ENCODE measurements around the gene C1QL4. TPM values are rescaled to one million over a fixed set of nuclear protein-coding genes. Genes with fewer than 3 reads are reported as not detected.
"Not testable (repeated sequence)": the region's sequence is repeated elsewhere in the genome, so short reads cannot be mapped to it uniquely, and the experiment has no call there.

C1QL4 gene
- total RNA-seq, 1 donor from 2014 or later, result not detected

- TF ChIP-seq CTCF (IDR thresholded peaks at IDR 0.05), result no peak
- ATAC-seq (ENCODE audit: low read depth) (no peak), DNase-seq (no peak)
- intact Hi-C loops (cut with micrococcal nuclease), result no loop called here
- Mint-ChIP-seq H3K4me3 (no peak overlapping the region), H3K27ac (no peak overlapping the region), H3K9me3 (no peaks in the 10 kb centered on the region), H3K36me3 (ENCODE audit: low read depth) (no peaks in the 10 kb centered on the region), H3K27me3 (no peaks in the 10 kb centered on the region), H3K4me1 (peaks cover 18% of the 10 kb centered on the region)
- ChIA-PET CTCF (interaction anchor here (1.1 kb wide), 1 partner anchor 16 kb away, joined by 3 read pairs; no protein-coding TSS in a partner anchor), POLR2A (no interaction called here)
Measured at GRCh38 chr12:49325606-49326005, 11.4 kb downstream of the C1QL4 start.

GRCh38 chr12:49323524-49324097, 13.4 kb downstream of the C1QL4 start:
- no peak for ATAC-seq (ENCODE audit: low read depth)
- ChIA-PET CTCF (interaction anchor here (2.0 to 3.3 kb wide), 3 partner anchors 8 to 24 kb away, joined by 8 to 12 read pairs (median 9); partner anchors contain the start of gene DNAJC22), POLR2A (interaction anchor here (0.6 to 2.0 kb wide), 8 partner anchors 11 to 787 kb away, joined by 3 to 14 read pairs (median 6); partner anchors contain the start of genes PRPH, SPATS2, TMBIM6 and TUBA1C)
- peak overlapping the region; percentile 73 for H3K27ac Mint-ChIP-seq
- no peaks in the 10 kb centered on the region for H3K9me3 Mint-ChIP-seq
- no peak for DNase-seq
- H3K4me3 Mint-ChIP-seq, result peak overlapping the region; percentile 94
- H3K27me3 Mint-ChIP-seq, result no peaks in the 10 kb centered on the region
- TF ChIP-seq CTCF (IDR thresholded peaks at IDR 0.05), result no peak
- H3K4me1 Mint-ChIP-seq, result peaks cover 18% of the 10 kb centered on the region
- intact Hi-C loops (cut with micrococcal nuclease), result loop anchor here (1.0 kb wide), 4 partner anchors 14 to 299 kb away; partner anchors contain the start of genes C1QL4, SPATS2 and TUBA1C
- no peaks in the 10 kb centered on the region for H3K36me3 Mint-ChIP-seq (ENCODE audit: low read depth)

DNA sequence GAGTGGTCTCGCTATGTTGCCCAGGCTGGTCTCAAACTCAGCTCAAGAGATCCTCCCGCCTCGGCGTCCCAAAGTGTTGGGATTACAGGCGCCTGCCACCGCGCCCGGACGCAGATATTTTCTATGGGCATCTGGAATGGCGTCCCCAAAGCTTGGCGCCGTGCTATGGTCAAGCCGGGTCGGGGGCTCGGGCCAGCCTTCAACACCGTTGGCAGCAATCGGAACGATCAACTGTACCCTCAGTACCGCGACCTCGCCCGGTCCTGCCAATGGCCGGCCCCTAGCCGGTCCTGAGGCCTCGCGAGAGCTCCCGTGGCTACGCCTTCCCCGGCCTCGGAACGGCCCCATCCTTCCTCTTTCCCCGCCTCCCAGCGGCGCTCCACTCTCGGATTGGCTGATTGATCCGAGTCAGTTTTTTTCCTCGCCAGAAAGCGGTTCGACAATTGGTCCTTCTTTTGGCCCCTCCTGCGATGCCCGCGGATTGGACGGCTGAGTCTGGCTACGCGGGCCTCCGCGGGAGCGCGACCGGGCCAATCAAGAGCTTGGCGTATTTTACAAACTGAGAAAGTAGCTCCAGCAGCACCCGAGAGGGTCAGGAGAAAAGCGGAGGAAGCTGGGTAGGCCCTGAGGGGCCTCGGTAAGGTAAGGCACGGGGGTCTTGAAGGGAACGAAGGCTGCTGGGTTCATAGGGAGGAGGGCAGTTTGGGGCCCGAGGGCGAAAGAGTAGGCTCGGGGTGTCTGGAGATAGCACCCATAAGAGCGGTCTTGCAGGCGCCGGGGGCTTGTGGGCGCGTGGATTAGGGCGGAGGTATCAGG, 14.1 kb downstream of the C1QL4 start, which contains the start of gene TROAP:
TROAP (plus strand) TSS at position 548 of the 816 bp plus-strand sequence. CDS start 354 bp downstream, outside the sequence.
- CTCF ChIA-PET, result interaction anchor here (0.8 to 3.3 kb wide), 5 partner anchors 9 to 62 kb away, joined by 3 to 12 read pairs (median 8); partner anchors contain the start of gene DNAJC22
- Mint-ChIP-seq H3K4me1 (peaks cover 18% of the 10 kb centered on the region), H3K9me3 (no peaks in the 10 kb centered on the region)

GRCh38 chr12:49322367-49322707, 14.7 kb downstream of the C1QL4 start:
- Mint-ChIP-seq H3K9me3 (no peaks in the 10 kb centered on the region), H3K4me1 (peaks cover 18% of the 10 kb centered on the region), H3K36me3 (ENCODE audit: low read depth) (no peaks in the 10 kb centered on the region), H3K27ac (peak overlapping the region; percentile 50), H3K4me3 (peak overlapping the region; percentile 94), H3K27me3 (no peaks in the 10 kb centered on the region)
- TF ChIP-seq CTCF (IDR thresholded peaks at IDR 0.05), result no peak
- DNase-seq, result no peak
- intact Hi-C loops (cut with micrococcal nuclease), result no loop called here
- ChIA-PET CTCF (interaction anchor here (0.8 to 3.3 kb wide), 5 partner anchors 9 to 62 kb away, joined by 3 to 12 read pairs (median 8); partner anchors contain the start of gene DNAJC22), POLR2A (interaction anchor here (0.6 to 2.0 kb wide), 14 partner anchors 13 to 853 kb away, joined by 3 to 14 read pairs (median 5); partner anchors contain the start of genes SPATS2, TMBIM6, TUBA1B and TUBA1C)
- ATAC-seq (ENCODE audit: low read depth), result no peak

More for the DNA sequence above, 14.1 kb downstream of the C1QL4 start, which contains the start of gene TROAP:
- ATAC-seq (ENCODE audit: low read depth), result peak; percentile 99
- no peak for TF ChIP-seq CTCF (IDR thresholded peaks at IDR 0.05)
- POLR2A ChIA-PET, result interaction anchor here (0.6 to 2.0 kb wide), 16 partner anchors 10 to 852 kb away, joined by 3 to 14 read pairs (median 4); partner anchors contain the start of genes PRPH, SPATS2, TMBIM6 and TUBA1B
- Mint-ChIP-seq H3K4me3 (peak within 1 kb of the TSS; percentile 94), H3K27ac (peak within 1 kb of the TSS; percentile 73), H3K27me3 (no peaks in the 10 kb centered on the region), H3K36me3 (ENCODE audit: low read depth) (no peaks in the 10 kb centered on the region)
- intact Hi-C loops (cut with micrococcal nuclease), result loop anchor here (1.0 kb wide), 4 partner anchors 14 to 299 kb away; partner anchors contain the start of genes C1QL4, SPATS2 and TUBA1C
- peak; percentile 85 for DNase-seq

- H3K4me1 Mint-ChIP-seq, result peaks cover 18% of the 10 kb centered on the region
- H3K9me3 Mint-ChIP-seq; H3K4me3 Mint-ChIP-seq; intact Hi-C loops (cut with micrococcal nuclease); POLR2A ChIA-PET; DNase-seq; ATAC-seq (ENCODE audit: low read depth); H3K36me3 Mint-ChIP-seq (ENCODE audit: low read depth); H3K27me3 Mint-ChIP-seq; H3K27ac Mint-ChIP-seq: not testable (repeated sequence)
- CTCF ChIA-PET, result interaction anchor here (0.7 kb wide), 1 partner anchor 289 kb away, joined by 3 read pairs; no protein-coding TSS in a partner anchor
Measured at GRCh38 chr12:49320411-49321103, 16.4 kb downstream of the C1QL4 start.

DNA sequence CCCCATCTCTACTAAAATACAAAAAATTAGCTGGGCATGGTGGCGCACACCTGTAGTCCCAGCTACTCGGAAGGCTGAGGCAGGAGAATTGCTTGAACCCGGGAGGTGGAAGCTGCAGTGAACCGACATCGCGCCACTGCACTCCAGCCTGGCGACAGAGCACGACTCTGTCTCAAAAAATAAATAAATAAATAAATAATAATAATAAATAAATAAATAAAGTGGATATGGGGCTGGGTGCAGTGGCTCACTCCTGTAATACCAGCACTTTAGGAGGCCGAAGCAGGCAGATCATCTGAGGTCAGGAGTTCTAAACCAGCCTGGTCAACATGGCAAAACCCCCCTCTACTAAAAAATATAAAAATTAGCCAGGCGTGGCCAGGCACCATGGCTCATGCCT, 19.9 kb downstream of the C1QL4 start:
- H3K4me1 Mint-ChIP-seq; POLR2A ChIA-PET; H3K9me3 Mint-ChIP-seq; H3K27ac Mint-ChIP-seq; H3K27me3 Mint-ChIP-seq; H3K36me3 Mint-ChIP-seq (ENCODE audit: low read depth); DNase-seq; ATAC-seq (ENCODE audit: low read depth); H3K4me3 Mint-ChIP-seq; intact Hi-C loops (cut with micrococcal nuclease); CTCF ChIA-PET: not testable (repeated sequence)

Measured in activated B cell treated with CpG ODN at 0.5 μM for 24 hours (primary cell).